Activated gamma-delta T cell treated with Interleukin-2 at 50 U/mL for 16 hours (primary cell): ENCODE data around the gene ITSN2.

Experiments
- DNase-seq: peaks from one replicate; pipeline ENCODE4 v3.0.0-alpha.2; 2020

Gene ITSN2

DNA sequence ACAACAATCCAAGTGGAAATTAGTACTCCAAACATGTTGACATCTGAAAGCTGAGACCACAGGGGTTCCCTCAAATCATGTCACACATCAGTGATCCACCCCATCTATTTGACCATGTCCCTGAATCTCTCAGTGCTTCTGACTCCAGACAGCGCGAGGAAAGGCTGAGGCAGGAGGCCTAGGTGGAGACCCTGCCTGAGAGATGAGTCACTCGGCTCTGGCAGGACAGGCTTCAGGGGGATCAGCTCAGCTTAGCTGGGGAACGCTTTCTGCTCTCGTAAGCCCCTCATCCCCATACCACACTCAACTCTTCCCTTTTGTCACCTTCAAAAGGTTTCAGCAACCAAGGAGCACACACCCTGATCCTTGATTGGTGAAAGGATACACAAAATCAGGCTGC lies 191.3 kb downstream of the ITSN2 start:
- no peak for DNase-seq

DNA sequence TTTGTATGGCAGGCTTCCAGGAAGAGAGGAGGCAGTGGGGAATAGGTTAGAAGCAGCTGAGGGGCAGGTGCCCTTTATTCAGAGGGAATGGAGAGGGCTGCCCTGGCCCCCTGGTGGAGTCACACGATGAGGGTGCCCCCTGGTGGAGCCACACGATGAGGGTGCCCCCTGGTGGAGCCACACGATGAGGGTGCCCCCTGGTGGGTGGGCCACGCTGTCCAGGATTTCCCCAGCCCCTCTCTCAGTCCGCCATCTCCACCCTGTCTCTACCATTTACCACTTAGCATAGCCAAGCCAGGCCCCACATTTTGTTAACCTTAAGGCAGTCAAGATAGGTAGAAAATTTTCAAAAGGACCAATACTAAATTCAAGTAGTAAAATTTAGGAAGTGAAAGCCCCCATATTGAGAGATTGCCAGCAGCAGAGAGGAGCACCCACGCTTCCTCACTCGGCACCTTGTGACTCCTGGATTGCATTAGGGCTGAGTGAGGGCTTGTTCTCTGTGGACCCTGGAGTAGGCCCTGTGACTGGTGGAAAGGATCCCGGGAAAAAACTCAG lies 195.8 kb downstream of the ITSN2 start:
- DNase-seq, result peak; percentile 36

DNA sequence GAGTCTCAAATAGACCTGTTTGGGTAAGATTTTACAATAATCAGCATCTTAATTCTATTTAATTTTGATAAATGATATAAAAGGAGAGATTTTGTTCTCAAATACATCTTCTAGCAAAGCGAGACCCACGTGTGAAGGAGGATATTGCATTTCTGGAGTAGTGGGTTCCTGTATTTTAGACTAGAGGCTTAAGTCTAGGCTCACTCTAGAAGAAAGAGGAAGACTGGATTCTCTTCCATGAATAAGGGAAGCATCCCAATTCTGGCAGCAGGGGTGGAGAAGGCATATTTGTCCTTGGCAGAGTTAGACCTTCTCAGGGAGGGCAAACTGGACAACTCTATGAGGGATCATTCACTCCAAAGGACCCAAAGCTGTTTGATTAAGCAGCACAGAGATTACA lies 196.7 kb downstream of the ITSN2 start:
- no peak for DNase-seq

DNA sequence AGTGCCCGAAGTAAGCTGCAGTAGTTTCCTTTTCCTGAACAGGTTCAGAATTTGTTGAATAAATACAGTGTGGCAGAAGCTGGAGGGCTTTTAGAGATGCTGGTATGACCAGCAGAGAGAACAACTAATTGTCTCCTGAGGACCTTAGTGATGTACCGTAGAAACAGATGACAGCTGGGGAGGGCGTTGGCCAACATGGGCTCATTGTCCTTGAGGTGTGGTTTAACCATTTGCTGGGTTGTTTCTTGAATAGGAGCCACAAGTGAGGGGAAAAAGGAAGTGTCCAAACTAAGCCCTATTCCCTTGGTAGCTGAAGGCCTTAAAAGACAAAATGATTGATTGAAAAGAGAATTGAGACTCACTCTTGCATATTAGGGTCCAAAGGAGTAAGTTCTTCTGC lies 197.2 kb downstream of the ITSN2 start:
- DNase-seq, result no peak

DNA sequence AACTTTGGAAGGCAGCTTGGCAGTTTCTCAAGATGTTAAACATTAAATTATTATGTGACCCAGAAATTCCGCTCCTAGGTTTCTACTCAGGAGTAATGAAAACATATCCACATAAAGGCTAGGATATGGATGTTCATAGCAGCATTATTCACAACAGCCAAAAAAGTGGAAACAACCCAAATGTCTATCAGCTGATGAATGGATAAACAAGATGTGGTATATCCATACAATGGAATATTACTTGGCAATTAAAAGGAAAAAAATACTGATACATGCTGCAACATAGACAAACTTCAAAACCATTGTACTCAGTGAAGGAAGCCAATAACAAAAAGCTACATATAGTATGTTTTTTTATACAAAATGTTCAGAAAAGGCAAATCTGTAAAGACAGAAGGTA lies 197.8 kb downstream of the ITSN2 start:
- DNase-seq, result no peak

GRCh38 chr2:24160761-24161160 lies 199.6 kb downstream of the ITSN2 start:
- DNase-seq, result no peak

- DNase-seq, result no peak
Observed at GRCh38 chr2:24159708-24160107, 200.6 kb downstream of the ITSN2 start.

DNA sequence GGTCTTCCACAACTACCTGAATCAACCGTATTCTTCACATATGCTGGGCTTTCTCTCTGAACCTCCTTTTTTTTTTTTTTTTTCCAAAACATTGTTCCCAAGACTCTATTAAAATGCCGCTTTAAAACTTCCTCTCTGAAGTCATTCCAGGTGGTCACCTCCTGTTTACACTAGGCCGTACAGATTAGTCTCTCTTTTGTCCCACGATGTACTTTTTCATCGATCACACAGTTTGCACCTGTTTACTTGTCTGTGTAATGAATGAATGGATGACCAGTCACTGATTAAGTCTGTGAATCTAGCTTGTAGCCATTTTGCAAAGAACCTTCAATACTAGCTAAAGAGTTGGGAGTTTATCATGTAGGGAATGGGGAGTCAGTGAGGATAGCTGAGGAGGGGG lies 202.2 kb downstream of the ITSN2 start:
- no peak for DNase-seq

GRCh38 chr2:24153478-24153877 lies 206.9 kb downstream of the ITSN2 start:
- DNase-seq, result no peak
